Measurements from ENCODE around the gene GOLGB1.
A peak's percentile ranks its signal among the peaks of the same experiment; 100 is the strongest.
"Not testable (repeated sequence)": the region's sequence is repeated elsewhere in the genome, so short reads cannot be mapped to it uniquely, and the experiment has no call there.

Gene GOLGB1

GRCh38 chr3:121739902-121740301 is 9.6 kb downstream of the GOLGB1 start:
- no peak for DNase-seq

GRCh38 chr3:121737644-121738043 is 11.9 kb downstream of the GOLGB1 start:
- no peak for DNase-seq

GRCh38 chr3:121736112-121736511 is 13.4 kb downstream of the GOLGB1 start:
- no peak for DNase-seq

- no peak for DNase-seq
These were observed 14.4 kb downstream of the GOLGB1 start for GRCh38 chr3:121735047-121735696.

GRCh38 chr3:121730940-121731687 is 18.4 kb downstream of the GOLGB1 start:
- no peak for DNase-seq

- no peak for DNase-seq
These were observed 25.4 kb downstream of the GOLGB1 start for GRCh38 chr3:121724130-121724529.

GRCh38 chr3:121723485-121723884 is 26.1 kb downstream of the GOLGB1 start:
- DNase-seq = no peak

- DNase-seq = no peak
These were observed 27.1 kb downstream of the GOLGB1 start for GRCh38 chr3:121722411-121722810.

- no peak for DNase-seq
These were observed 29.4 kb downstream of the GOLGB1 start for GRCh38 chr3:121720163-121720562.

GRCh38 chr3:121719423-121719822 is 30.1 kb downstream of the GOLGB1 start:
- DNase-seq = no peak

- no peak for DNase-seq
These were observed 31.2 kb downstream of the GOLGB1 start for GRCh38 chr3:121718205-121718846.

GRCh38 chr3:121710347-121710746 is 39.2 kb downstream of the GOLGB1 start:
- no peak for DNase-seq

- no peak for DNase-seq
These were observed 41.8 kb downstream of the GOLGB1 start for GRCh38 chr3:121707531-121708273.

GRCh38 chr3:121705541-121705940 is 44.0 kb downstream of the GOLGB1 start:
- DNase-seq = no peak

- no peak for DNase-seq
These were observed 45.6 kb downstream of the GOLGB1 start for GRCh38 chr3:121703973-121704372.

- no peak for DNase-seq
These were observed 50.6 kb downstream of the GOLGB1 start for GRCh38 chr3:121698901-121699300.

- DNase-seq = no peak
These were observed 51.1 kb downstream of the GOLGB1 start for GRCh38 chr3:121698476-121698875.

- peak; percentile 17 for DNase-seq
These were observed 53.4 kb downstream of the GOLGB1 start for GRCh38 chr3:121696186-121696585.

- no peak for DNase-seq
These were observed 57.4 kb downstream of the GOLGB1 start for GRCh38 chr3:121692010-121692699.

- DNase-seq = no peak
These were observed 58.6 kb downstream of the GOLGB1 start for GRCh38 chr3:121690777-121691405.

- not testable (repeated sequence) for DNase-seq
These were observed 60.8 kb downstream of the GOLGB1 start for GRCh38 chr3:121688747-121689146.

- DNase-seq = no peak
These were observed 67.7 kb downstream of the GOLGB1 start for GRCh38 chr3:121681792-121682191.
